HG03457 (cell line): ENCODE results near the gene ATPAF1.
"Not testable (repeated sequence)": the region's sequence is repeated elsewhere in the genome, so short reads cannot be mapped to it uniquely, and the experiment has no call there.

Experiments used
- ATAC-seq: cut with Tn5 transposase; IDR thresholded peaks from one replicate; pipeline ENCODE4 v1.9.1; 2021; ENCODE audit warnings: moderate number of reproducible peaks; ENCODE audit not compliant: unreplicated experiment

The ATPAF1 gene

GRCh38 chr1:46651152-46651551, 17.0 kb downstream of the ATPAF1 start:
- not testable (repeated sequence) for ATAC-seq

GRCh38 chr1:46650491-46650890, 17.7 kb downstream of the ATPAF1 start:
- no peak for ATAC-seq

DNA sequence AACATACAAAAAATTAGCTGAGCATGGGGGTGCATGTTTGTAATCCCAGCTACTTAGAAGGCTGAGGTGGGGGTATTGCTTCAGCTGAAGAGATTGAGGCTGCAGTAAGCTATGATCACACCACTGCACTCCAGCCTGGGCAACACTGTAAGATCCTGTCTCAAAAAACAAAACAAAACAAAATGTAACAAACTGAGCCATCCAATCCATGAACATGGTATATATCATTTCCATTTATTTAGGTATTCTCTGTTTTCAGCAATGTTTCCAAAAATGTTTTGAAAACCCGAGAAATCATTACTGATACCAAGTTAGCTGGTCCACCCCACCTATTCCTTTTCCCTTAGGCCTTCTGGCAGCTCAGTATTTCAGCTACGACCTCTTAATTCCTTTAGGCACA, 18.4 kb downstream of the ATPAF1 start:
- no peak for ATAC-seq

DNA sequence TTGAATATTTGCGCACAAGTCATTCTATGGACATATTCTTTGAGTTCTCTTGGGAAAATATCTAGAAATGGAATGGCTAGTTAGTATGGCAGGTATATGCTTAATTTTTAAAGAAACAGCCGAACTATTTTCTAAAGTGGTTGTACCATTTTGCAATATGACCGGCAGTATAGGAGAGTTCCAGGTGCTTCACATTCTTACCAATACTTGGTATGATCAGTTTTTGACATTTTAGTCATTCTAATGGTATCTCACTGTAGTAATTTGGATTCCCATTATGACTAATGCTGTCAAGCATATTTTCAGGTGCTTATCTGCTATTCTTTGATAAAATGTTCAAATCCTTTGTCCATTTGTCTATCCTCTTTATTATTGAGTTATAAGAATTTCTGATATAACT, 20.6 kb downstream of the ATPAF1 start:
- no peak for ATAC-seq

DNA sequence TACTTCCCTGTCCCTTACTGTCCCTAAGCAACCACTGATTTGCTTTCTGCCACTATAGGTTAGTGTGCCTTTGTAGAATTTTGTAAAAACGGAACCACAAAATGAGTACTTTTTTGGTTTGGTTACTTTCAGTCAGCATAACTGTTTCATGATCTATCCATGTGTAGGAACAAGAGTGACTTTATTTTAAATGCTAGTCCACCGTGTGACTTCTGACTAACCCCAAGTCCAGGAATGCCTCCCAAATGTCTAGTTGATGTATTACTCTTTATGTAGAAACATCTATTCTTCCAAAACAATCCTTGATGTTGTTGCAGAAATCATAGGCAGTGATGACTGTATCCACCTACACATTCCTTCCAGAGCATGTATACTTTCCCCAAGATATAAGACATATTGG, 21.3 kb downstream of the ATPAF1 start:
- ATAC-seq = no peak

DNA sequence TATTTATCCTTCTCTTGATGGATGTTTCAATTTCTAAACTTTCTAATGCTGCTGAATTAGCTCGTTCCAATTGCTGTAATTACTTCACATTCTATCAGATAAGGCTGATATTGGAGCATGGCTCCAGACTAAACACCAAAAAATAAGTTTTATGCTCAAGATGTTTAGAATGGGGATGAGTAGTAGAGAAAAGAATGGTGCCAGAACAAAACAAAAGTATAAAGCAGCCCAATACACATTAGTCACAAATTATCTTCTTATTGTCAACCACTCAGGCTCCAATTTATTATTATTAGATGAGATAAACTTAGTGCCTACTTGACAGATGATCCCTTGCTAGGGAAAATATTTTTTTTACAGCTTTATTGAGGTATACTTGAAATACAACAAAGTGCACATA, 21.8 kb downstream of the ATPAF1 start:
- no peak for ATAC-seq

DNA sequence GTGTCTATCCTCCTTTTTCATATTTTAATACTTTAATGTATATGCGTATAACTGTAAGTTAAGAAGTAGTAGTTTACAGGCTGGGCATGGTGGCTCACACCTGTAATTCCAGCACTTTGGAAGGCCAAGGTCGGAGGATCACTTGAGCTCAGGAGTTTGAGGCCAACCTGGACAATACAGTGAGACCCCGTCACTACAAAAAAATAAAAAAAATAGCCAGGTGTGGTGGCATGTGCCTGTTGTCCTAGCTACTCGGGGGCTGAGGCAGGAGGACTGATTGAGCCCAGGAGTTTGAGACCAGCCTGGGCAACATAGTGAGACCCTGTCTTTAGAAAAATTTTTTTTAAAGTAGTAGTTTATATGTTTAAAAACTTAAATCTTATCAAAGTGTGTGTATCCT, 22.3 kb downstream of the ATPAF1 start:
- no peak for ATAC-seq

GRCh38 chr1:46643368-46643775, 24.8 kb downstream of the ATPAF1 start:
- no peak for ATAC-seq

DNA sequence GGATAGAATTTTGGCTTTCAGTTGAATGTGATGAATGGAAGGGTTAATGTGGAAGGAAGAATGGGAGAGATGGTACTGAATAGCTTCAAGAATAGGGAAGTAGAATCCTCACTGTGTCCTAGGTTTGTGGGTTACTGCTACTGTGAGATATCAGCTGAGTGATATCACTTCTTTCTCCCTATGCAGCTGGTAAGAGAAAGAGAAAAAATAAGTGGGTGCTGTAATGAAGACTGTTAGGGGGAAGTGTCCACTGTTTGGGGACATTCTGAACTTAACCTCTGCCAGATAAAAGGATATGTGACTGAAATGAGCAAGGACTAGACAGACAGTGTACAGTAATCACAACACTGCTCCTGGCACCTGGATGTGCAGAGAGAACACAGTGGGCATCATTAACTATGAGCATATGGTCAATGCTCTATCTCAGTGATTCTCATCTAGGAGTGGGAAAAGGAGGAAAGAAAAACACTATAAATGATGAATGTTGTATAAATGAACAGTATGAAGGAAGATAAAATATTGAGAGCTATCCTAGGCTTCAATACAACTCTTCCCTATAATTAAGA, 26.0 kb downstream of the ATPAF1 start:
- no peak for ATAC-seq

GRCh38 chr1:46639547-46639946, 28.6 kb downstream of the ATPAF1 start:
- ATAC-seq = no peak

GRCh38 chr1:46638921-46639320, 29.2 kb downstream of the ATPAF1 start:
- no peak for ATAC-seq

- ATAC-seq = no peak
Measured at GRCh38 chr1:46637444-46638083, 30.6 kb downstream of the ATPAF1 start.

- no peak for ATAC-seq
Measured at GRCh38 chr1:46635205-46635604, 33.0 kb downstream of the ATPAF1 start.

GRCh38 chr1:46630719-46631118, 37.4 kb downstream of the ATPAF1 start:
- no peak for ATAC-seq

DNA sequence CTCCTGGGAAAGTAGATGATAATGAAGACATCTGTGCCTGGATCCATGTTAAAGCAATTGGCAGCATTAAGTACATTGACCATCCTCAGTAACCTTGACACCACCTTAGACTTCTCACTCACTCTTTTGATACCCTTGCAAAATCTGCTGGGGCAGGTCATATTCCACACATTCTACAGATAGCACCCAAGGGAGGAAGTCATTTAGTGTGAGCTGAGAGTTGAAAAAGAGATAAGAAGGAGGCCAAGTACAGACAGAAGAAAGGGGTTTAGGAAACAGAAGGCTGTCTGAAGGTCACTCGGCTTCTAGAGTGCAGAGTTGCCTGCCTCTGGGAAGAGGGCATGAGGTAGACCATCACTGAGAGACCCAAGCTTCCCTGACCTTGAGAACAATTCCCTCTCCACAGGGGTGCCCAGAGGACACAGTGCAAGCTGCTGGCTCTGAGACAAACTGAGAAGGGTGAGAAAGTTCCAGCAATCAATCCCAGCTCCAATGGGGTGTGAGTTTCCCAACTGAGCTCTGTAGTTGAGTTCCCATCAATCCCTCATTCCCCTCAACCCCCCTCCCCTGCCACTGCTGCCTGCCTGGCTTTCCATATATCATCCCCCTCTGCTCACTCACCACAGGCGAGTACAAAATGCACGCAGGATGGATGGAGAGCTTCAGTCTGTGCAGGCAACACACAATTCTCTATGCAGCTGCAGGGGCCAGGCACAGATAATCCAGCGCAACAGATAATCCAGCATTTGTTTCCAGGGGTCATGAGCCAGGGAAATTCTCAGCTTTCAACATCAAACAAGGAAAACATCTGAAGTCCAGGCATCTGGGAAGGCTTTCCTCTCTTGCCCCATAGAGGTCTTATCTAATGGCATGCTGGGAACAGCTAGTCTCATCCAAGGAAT, 44.2 kb downstream of the ATPAF1 start:
- no peak for ATAC-seq

DNA sequence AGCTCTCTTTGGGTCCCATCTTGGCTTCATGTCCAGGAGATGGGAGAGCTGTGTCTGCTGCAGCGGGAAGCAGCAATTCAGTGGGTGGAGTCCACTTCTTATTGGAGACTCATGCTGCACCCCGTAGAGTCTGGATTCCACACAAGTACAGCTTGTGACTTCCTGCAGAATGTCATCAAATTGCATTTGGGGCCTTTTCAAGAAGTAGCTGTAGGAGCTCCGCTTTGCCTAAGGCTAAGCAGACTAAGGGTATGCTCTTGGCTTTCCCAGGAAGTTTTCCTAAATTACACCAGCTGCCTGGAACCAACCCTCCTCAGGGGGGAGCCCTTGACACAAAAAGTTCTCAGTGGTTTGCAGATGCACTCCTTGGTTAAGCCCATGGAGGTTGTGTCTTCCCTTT, 45.8 kb downstream of the ATPAF1 start:
- no peak for ATAC-seq

DNA sequence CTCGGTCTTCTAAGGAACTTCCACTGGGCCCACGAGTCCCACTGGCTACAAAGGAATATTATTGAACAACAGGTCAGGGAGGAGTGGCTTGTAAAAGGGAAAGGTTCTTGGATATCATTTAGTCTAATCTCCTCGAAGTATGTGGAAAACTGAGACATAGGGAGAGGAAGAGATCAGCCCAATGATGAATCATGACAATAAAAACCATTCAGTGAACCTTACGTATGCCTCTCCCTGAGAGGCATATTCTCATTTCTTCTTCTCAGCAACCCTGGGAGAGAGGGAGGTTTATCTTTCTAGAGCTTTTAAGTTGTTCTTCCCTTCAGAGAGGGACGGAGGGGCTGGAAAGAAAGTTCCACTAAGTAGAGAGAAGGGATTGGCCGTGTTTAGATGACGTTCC, 46.2 kb downstream of the ATPAF1 start:
- no peak for ATAC-seq

DNA sequence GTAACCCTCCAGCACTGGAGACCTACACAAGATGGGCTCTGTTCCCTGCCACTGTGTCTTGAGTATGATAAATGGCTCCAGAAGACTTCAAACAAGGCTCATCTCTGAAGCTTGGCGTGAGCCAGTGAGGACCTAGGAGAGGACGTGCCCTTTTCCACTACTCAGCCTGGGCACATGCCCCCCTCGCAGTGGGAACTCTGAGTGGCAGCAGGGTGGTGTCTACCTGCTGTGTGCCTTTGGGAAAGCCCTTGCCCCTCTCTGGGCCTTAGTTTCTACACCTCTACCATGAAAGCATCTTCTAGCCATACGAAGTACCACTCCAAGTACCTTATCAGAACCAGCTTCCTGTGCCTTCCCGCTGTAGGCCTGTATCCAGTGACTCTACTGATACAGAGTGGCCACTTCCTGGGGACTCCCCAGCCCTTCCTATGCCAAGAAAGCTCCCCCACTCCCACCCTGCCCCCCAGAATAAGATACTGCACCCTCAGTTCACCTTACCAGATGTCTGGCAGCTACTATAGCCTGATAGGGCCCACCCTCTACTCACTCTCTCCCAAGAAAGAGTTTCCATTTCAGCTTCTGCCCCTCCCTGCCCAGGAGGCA, 48.4 kb downstream of the ATPAF1 start:
- ATAC-seq = no peak

- no peak for ATAC-seq
Measured at GRCh38 chr1:46618754-46619415, 49.3 kb downstream of the ATPAF1 start.

GRCh38 chr1:46617833-46618232, 50.3 kb downstream of the ATPAF1 start:
- ATAC-seq = no peak

DNA sequence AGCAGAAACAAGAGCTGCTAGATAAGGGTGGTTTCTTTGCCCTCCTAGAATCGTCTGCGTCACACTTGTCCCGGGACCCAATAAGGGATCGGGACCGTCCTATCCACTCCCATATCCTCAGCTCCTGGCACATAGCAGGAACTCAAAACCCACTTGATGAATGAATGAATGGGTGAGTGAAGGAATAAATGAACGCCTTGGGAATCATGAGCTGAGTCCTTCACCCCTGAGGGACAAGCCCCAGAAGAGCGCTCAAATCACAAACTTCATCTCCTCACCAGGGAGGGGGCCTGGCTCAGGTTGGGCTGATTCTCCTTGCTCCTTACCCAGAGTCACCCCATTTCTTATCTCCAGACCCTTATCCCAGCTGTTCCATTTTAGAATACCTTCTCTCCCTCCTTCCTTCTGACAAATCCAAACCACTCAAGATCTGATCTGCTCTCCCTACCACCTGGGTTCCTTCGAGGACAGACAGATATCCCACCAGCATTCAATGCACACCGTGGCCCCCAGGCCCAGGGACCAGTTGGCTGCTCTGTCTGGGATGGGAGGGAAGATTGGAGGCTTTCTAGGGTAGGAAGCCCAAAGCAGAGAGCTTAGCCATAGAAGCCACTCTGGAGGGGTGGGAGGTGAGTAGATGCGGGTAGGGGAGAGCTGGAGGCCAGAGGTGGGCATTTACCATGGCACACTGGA, 50.9 kb downstream of the ATPAF1 start:
- no peak for ATAC-seq
